Stomach (tissue), 4 donors: ENCODE results near the gene CUZD1.

Experiments
- EP300 ChIP-seq: sonication (generic); formaldehyde crosslinking; IDR thresholded peaks from one replicate; pipeline ENCODE4 v1.6.1; 2017; ENCODE audit warnings: antibody characterized with exemption
- POLR2AphosphoS5 ChIP-seq, 3 donors: sonication (generic); formaldehyde crosslinking; IDR thresholded peaks; one replicate each; pipeline ENCODE4 v1.6.1; 2016; ENCODE audit warnings: antibody characterized with exemption in 3 of 3
- TF ChIP-seq, protein P1 (sequence below), 7 experiments: fragments of 450-650 bp in 4 of 7; fragments of 200-600 bp in 3 of 7; sonication (generic) in 3 of 7; IDR thresholded peaks; one replicate each; pipeline ENCODE4 v1.5.1; 2016 to 2019; ENCODE audit warnings: antibody characterized with exemption in 7 of 7, control low read depth in 2 of 7, mild to moderate bottlenecking in 1 of 7

DNA sequence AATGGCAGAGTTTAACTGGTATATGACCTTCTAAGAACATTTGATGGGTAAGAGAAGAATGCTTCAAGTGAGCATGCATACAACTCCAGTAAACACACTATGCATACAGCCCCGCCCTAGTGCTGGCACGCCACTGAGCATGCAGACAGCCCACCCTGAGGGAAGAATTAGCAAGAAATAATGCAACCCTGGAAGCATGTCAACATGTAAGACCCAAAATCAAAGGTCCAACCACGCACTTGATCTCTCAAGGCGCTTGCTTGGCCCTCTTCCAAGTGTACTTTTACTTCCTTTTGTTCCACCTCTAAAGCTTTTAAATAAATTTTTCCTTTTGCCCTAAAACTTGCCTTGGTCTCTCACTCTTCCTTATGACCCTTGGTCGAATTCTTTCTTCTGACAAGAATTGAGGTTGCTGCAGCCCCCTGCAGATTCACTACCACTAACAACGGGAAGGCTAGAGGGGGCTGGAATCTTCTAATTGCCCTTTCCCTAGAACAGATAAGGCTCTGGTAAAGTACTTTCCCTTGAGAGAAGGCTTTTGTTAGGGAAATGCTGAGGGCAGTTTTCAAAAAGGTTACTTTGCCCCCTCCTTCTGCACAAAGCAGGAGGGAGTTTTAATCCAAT lies 30.3 kb upstream of the CUZD1 start:
- TF ChIP-seq, protein P1, sequence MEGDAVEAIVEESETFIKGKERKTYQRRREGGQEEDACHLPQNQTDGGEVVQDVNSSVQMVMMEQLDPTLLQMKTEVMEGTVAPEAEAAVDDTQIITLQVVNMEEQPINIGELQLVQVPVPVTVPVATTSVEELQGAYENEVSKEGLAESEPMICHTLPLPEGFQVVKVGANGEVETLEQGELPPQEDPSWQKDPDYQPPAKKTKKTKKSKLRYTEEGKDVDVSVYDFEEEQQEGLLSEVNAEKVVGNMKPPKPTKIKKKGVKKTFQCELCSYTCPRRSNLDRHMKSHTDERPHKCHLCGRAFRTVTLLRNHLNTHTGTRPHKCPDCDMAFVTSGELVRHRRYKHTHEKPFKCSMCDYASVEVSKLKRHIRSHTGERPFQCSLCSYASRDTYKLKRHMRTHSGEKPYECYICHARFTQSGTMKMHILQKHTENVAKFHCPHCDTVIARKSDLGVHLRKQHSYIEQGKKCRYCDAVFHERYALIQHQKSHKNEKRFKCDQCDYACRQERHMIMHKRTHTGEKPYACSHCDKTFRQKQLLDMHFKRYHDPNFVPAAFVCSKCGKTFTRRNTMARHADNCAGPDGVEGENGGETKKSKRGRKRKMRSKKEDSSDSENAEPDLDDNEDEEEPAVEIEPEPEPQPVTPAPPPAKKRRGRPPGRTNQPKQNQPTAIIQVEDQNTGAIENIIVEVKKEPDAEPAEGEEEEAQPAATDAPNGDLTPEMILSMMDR (IDR thresholded peaks at IDR 0.05), result no peak
- TF ChIP-seq POLR2AphosphoS5 (IDR thresholded peaks at IDR 0.05), result no peak
- TF ChIP-seq EP300, result no peak
